ENCODE results near the gene KCNIP4.

GRCh38 chr4:21454831-21455230, 493.7 kb downstream of the KCNIP4 start:
- TF ChIP-seq CTCF (IDR thresholded peaks at IDR 0.05) = no peak
- TF ChIP-seq EZH2 (IDR thresholded peaks at IDR 0.05; ENCODE audit: borderline replicate concordance, insufficient read depth, low read depth, low read length, poor library complexity, severe bottlenecking) = no peak
